Activated B cell treated with CpG ODN at 0.5 μM for 24 hours (primary cell): ENCODE measurements around the gene COQ4. TPM values are rescaled to one million over a fixed set of nuclear protein-coding genes. Genes with fewer than 3 reads are reported as not detected.

Source experiments
- ATAC-seq: fragments of 200-7000 bp; cut with Tn5 transposase; one replicate; pipeline ENCODE4 v1.10.0; 2021; ENCODE audit warnings: low read depth, mild to moderate bottlenecking, moderate library complexity
- CTCF ChIA-PET: fragments of 350-600 bp; sonication (Branson Sonifier 250); formaldehyde crosslinking; loops from one replicate; lab custom pipeline; 2021; ENCODE audit warnings: antibody characterized with exemption; lab: Charles Lee
- POLR2A ChIA-PET: fragments of 350-600 bp; sonication (Branson Sonifier 250); formaldehyde crosslinking; loops from one replicate; lab custom pipeline; 2021; ENCODE audit warnings: antibody characterized with exemption; lab: Charles Lee
- DNase-seq: peaks from one replicate; pipeline ENCODE4 v3.0.0; 2022
- H3K27ac Mint-ChIP-seq: one replicate; pipeline ENCODE4 v1.8.0; 2020; ENCODE audit warnings: mixed read lengths
- H3K27me3 Mint-ChIP-seq: one replicate; pipeline ENCODE4 v1.8.0; 2021; ENCODE audit warnings: mixed read lengths
- H3K36me3 Mint-ChIP-seq: one replicate; pipeline ENCODE4 v1.8.0; 2021; ENCODE audit warnings: low read depth, mixed read lengths
- H3K4me1 Mint-ChIP-seq: one replicate; pipeline ENCODE4 v1.8.0; 2021; ENCODE audit warnings: mixed read lengths
- H3K4me3 Mint-ChIP-seq: one replicate; pipeline ENCODE4 v1.8.0; 2020; ENCODE audit warnings: mild to moderate bottlenecking, mixed read lengths
- H3K9me3 Mint-ChIP-seq: one replicate; pipeline ENCODE4 v1.8.0; 2020; ENCODE audit warnings: mixed read lengths
- CTCF ChIP-seq: fragments of 200-600 bp; IDR thresholded peaks from one replicate; pipeline ENCODE4 v1.8.0; 2022; ENCODE audit warnings: antibody characterized with exemption, mild to moderate bottlenecking
- intact Hi-C: fragments of 100-400 bp; cut with micrococcal nuclease; formaldehyde crosslinking; loops from one replicate; pipeline ENCODE4 v1.15.1; 2024
- total RNA-seq: library from RNA; stranded (reverse); gene quantifications from 2 replicates; pipeline ENCODE4 v1.2.3, GENCODE V29; 2022

COQ4 gene
- total RNA-seq, 1 donor from 2014 or later: 45.6 TPM

GRCh38 chr9:128341435-128341849 is 18.8 kb downstream of the COQ4 start:
- peaks cover 14% of the 10 kb centered on the region for H3K36me3 Mint-ChIP-seq
- peaks cover 10% of the 10 kb centered on the region for H3K4me1 Mint-ChIP-seq
- DNase-seq (peak; percentile 46), ATAC-seq (peak; percentile 53)
- H3K27me3 Mint-ChIP-seq: no peaks in the 10 kb centered on the region
- intact Hi-C loops: loop anchor here (1.0 to 2.0 kb wide), 2 partner anchors 46 to 149 kb away; no protein-coding TSS in a partner anchor
- TF ChIP-seq CTCF: no peak
- peak overlapping the region; percentile 86 for H3K4me3 Mint-ChIP-seq
- ChIA-PET CTCF (interaction anchor here (0.7 to 1.7 kb wide), 6 partner anchors 20 to 148 kb away, joined by 3 to 9 read pairs (median 4); no protein-coding TSS in a partner anchor), POLR2A (interaction anchor here (0.7 to 1.8 kb wide), 4 partner anchors 21 to 65 kb away, joined by 3 to 12 read pairs (median 6); partner anchors contain the start of genes GOLGA2, SWI5 and URM1)
- no peaks in the 10 kb centered on the region for H3K9me3 Mint-ChIP-seq
- H3K27ac Mint-ChIP-seq: peak overlapping the region; percentile 55

- ChIA-PET POLR2A (interaction anchor here (1.5 kb wide), 1 partner anchor 20 kb away, joined by 3 read pairs; no protein-coding TSS in a partner anchor), CTCF (no interaction called here)
- Mint-ChIP-seq H3K4me3 (peak overlapping the region; percentile 38), H3K27ac (no peak overlapping the region), H3K9me3 (no peaks in the 10 kb centered on the region), H3K27me3 (no peaks in the 10 kb centered on the region), H3K36me3 (peaks cover 24% of the 10 kb centered on the region), H3K4me1 (peaks cover 10% of the 10 kb centered on the region)
- DNase-seq (no peak), ATAC-seq (no peak)
- intact Hi-C loops: no loop called here
- TF ChIP-seq CTCF: no peak
Measured at GRCh38 chr9:128342971-128343680, 20.5 kb downstream of the COQ4 start.

- Mint-ChIP-seq H3K9me3 (no peaks in the 10 kb centered on the region), H3K4me1 (peaks cover 10% of the 10 kb centered on the region), H3K36me3 (peaks cover 29% of the 10 kb centered on the region), H3K27ac (no peak overlapping the region), H3K27me3 (no peaks in the 10 kb centered on the region), H3K4me3 (no peak overlapping the region)
- POLR2A ChIA-PET: interaction anchor here (1.5 kb wide), 1 partner anchor 21 kb away, joined by 3 read pairs; no protein-coding TSS in a partner anchor
- no peak for DNase-seq
- ATAC-seq: no peak
- intact Hi-C loops: no loop called here
- TF ChIP-seq CTCF: no peak
- CTCF ChIA-PET: no interaction called here
Measured at GRCh38 chr9:128343855-128344254, 21.2 kb downstream of the COQ4 start.

- Mint-ChIP-seq H3K27me3 (no peaks in the 10 kb centered on the region), H3K36me3 (peaks cover 40% of the 10 kb centered on the region), H3K4me3 (no peak overlapping the region), H3K27ac (no peak overlapping the region), H3K9me3 (no peaks in the 10 kb centered on the region), H3K4me1 (peaks cover 6% of the 10 kb centered on the region)
- no peak for DNase-seq
- ATAC-seq: no peak
- CTCF ChIA-PET: no interaction called here
- POLR2A ChIA-PET: no interaction called here
- intact Hi-C loops: no loop called here
- TF ChIP-seq CTCF: no peak
Measured at GRCh38 chr9:128344931-128345605, 22.4 kb downstream of the COQ4 start.

GRCh38 chr9:128349125-128349524 is 26.5 kb downstream of the COQ4 start:
- Mint-ChIP-seq H3K27ac (no peak overlapping the region), H3K9me3 (no peaks in the 10 kb centered on the region), H3K4me1 (no peaks in the 10 kb centered on the region), H3K27me3 (no peaks in the 10 kb centered on the region), H3K36me3 (peaks cover 53% of the 10 kb centered on the region), H3K4me3 (no peak overlapping the region)
- POLR2A ChIA-PET: no interaction called here
- no peak for TF ChIP-seq CTCF
- CTCF ChIA-PET: no interaction called here
- DNase-seq (no peak), ATAC-seq (no peak)
- intact Hi-C loops: no loop called here
